GM18508 (cell line): Measurements from ENCODE around the gene TENM4.

Experiments used
- ATAC-seq: cut with Tn5 transposase; IDR thresholded peaks from one replicate; pipeline ENCODE4 v1.9.1; 2021; ENCODE audit warnings: moderate number of reproducible peaks; ENCODE audit not compliant: insufficient read depth, unreplicated experiment

The TENM4 gene

GRCh38 chr11:79396001-79396400 lies 44.8 kb downstream of the TENM4 start:
- ATAC-seq = no peak

DNA sequence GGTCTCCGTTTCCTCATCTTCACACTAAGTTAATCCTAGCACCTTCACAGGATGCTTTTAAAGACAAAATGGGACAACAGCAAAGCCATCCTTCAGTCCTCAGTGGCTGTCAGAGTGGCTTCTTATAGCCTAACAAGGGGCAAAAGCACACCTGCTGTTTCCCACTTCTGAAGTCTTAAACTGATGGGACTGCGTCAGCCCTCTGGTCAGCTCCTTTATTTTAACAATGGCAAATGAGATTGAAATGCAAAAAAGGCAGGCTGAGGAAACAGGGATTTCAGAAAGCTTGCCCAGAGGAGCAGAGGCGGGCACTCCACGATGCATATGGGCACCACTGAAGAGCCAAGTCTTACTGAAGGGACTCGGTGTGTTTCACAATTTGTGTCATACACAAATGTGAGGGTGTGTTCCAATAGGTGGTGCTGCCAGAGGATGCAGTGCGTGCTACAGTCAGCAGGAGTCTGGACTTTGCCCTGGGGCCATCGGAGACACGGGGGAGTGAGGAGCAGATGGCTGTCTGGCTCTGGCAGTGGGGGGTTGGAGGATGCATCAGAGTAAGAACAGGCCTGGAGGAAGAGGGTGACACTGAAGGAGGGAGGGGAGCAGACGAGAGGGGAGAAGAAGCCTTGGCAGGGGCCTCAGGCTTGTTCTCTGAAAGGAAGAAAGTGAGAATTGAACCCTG lies 47.3 kb downstream of the TENM4 start:
- ATAC-seq = no peak

GRCh38 chr11:79392161-79392560 lies 48.7 kb downstream of the TENM4 start:
- ATAC-seq = no peak

GRCh38 chr11:79390923-79391322 lies 49.9 kb downstream of the TENM4 start:
- ATAC-seq = no peak

- ATAC-seq = no peak
These were observed 50.4 kb downstream of the TENM4 start for GRCh38 chr11:79390477-79390876.

DNA sequence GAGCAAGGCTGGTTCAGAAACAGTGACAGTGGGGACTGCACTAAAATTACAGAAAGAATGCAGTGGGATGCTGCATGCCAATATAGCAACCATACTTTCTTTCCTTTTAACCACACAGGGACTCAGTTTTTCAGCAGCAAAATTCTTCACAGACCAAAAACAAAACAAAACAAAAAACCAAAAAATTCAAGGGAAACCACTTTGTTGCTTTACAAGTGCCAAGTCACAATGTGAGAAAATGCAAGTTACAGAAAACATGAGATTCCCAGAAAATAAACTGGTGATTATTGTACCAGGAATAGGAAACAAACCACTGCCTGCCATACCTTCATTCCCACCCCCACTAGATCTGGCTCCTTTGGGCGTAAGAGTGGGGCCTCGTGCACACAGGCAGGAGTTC lies 52.6 kb downstream of the TENM4 start:
- no peak for ATAC-seq

GRCh38 chr11:79383874-79384273 lies 57.0 kb downstream of the TENM4 start:
- ATAC-seq = no peak

DNA sequence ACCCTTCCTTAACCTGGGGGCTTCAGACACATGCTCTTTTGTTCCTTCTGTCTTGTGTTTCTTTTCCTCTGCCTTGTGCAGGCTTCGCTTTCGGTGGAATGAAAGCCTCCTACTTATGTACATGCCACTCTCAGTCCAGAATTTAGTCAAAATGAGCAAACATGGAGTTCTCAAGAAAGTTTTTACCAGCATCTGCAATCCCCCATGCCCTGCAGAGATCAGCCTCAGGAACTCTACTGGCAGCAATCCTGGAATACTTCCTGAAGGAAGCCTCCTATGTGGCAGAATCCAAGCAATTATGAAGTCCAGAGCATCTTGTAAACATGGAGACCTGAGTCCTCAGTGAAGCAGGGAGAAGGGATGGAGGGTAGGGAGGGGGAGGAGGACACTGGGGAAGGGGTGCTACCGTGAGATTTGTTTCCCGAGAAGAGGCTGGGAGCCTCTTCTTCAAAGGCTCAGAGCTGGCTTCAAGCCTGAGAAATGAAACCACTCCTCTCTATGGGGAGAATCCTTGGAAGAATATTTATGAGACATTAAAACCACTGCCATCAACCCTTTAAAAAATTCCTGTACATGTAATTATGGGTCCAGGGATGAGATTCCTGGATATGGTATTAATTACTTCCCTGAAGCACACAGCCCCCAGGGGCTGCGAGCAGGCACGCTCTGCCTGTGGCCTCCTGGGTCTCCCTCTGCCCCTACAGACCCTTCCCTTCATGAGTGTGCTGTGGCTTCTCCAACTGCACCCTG lies 58.4 kb downstream of the TENM4 start:
- no peak for ATAC-seq

GRCh38 chr11:79381036-79381435 lies 59.8 kb downstream of the TENM4 start:
- no peak for ATAC-seq

GRCh38 chr11:79377406-79377805 lies 63.4 kb downstream of the TENM4 start:
- no peak for ATAC-seq

- no peak for ATAC-seq
These were observed 64.8 kb downstream of the TENM4 start for GRCh38 chr11:79375818-79376550.

DNA sequence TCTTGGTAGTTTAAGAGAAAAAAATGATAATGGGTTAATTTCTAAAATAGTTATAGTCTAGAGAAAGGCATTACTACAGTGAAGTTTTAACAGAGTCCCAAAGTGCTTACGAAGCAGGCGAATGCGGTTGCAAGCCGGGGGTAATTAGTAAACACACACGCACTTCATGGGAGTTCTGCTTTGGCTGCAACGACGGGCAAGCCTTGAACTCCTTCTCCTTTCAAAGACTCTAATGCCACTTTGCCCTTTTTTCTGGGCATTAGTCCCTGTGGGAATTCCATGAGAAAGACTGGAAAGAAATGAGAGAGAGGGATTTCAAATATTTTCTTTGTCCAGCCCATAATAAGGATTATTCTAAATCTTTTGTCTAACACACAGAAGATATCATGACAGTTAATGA lies 66.1 kb downstream of the TENM4 start:
- no peak for ATAC-seq

DNA sequence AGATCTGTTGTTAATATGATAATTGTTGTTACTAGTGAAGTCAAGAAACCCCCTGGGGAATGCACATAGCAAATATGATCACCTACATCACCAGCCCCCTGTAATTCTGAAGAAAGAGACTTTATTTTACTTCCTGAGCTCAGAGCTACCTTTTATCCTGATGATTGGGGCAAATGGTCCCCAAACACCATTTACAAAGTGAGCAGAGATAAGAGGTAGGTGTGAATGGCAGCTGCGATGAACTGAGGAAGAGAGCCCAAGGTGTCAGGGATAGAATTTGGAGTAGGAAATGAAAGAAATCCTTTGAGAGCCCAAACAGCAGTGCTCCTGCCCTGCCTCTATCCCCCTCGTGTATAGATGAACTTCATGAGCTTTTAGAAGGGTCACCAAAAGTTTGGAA lies 69.1 kb downstream of the TENM4 start:
- ATAC-seq = no peak

- no peak for ATAC-seq
These were observed 69.7 kb downstream of the TENM4 start for GRCh38 chr11:79371152-79371551.

DNA sequence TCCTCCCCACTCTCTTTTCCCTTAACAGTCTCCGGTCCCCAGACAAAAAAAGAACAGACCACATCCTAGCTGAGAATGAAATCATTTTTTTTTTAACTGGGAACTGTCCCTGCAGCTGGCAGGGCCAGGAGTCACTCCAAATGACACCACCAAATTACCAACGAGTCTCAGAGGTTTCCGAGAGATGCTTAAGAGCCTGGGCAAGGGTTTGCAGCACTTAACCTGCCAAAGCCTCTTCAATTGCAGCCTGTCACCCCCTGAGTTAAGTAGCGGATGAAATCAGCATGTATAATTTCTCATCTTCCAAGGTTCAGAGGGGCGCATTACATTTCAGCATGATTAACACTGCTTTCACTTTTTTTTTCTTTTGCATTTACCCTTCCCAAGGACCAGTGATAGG lies 71.8 kb downstream of the TENM4 start:
- no peak for ATAC-seq

- ATAC-seq = no peak
These were observed 73.0 kb downstream of the TENM4 start for GRCh38 chr11:79367844-79368243.

DNA sequence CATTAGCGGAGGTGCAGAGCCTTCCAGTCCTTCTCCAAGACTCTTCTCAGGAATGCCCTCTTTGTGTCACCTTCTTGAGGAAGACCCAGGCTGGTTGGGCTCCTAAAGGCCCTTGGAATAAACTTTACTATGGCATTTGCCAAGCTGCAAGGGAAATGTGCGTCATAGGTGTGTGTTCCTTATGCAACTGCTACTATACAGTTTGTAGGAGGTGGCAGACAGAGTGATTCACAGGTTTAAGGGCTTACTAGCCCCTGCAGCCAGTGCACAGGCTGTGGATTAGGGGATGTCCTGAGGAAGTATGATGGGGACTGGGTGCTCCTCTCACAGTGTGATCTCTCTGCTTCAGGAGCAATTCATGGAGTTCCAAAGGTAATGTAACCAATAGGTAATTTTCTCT lies 74.6 kb downstream of the TENM4 start:
- ATAC-seq = no peak

DNA sequence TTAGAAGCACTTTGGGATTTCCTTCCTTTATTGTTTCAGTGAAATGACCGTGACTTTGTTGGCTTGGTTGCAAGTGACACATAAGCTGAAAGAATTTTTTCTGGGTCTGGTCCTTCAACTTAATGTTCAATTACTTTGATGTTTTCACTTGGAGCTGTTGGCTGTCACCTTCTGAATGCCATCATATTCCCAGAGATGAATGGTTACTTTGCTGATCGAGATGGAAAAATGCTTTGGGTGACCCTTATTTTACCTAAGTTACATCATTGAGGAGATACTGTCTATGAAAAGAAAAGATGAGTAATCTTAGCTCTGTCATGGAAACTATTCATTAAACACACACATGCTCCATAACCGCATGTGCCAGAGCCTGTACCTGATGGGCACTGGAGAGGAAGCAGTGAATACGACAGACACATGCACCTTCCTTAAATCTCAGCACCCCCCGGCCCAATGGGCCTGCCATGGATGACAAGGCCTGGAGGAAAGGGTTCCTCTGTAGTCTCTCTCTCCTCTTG lies 76.9 kb downstream of the TENM4 start:
- no peak for ATAC-seq

- ATAC-seq = no peak
These were observed 77.6 kb downstream of the TENM4 start for GRCh38 chr11:79363256-79363655.

DNA sequence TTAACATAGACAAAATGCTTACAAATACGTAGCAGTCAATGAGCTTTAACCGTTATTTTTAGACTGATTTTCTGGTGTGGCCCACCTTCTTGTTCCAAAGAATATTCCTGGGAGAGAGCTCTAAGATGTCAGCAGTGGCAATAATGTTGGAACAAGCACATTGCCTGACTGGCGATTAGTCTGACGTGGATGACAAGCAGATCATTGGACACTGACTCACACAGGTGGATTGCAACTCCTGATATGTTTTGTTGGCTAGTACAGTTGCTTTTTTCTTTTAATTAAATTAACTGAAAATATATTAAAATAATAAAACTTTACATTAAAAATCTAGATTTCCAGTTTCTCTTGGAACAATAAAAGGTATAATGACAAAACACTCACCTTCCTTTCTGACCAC lies 78.0 kb downstream of the TENM4 start:
- no peak for ATAC-seq

DNA sequence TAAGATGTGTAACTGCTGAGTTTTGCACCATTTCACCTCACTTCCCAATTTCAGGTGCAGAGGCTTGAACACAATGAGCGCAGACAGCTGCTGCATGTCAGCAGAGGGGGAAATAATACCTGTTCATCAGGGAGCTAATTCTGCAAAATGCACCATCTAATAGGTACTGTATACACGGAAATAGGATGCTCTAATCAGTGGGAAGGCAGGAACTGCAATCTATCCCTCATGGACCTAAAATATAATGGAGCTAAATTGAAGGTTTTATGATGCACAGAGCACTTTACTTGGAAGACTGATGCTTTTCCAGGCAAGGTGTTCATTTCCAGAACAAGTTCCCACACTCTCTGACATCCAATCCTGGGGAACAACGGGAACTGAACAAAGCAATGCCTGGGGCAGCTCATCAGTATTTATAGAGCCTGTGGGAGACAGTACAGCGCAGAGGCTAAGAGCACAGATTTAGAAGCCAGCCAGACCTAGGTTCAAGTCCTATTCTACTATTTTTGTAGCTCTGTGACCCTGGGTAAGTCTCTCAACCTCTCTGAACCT lies 78.5 kb downstream of the TENM4 start:
- no peak for ATAC-seq
